B cell (primary cell): ENCODE results near the gene CES4A.

Source experiments
- CTCF ChIP-seq: fragments of 200-600 bp; IDR thresholded peaks from one replicate; pipeline ENCODE4 v1.8.0; 2022; ENCODE audit warnings: antibody characterized with exemption, mild to moderate bottlenecking
- EZH2 ChIP-seq: IDR thresholded peaks from 2 replicates; pipeline ENCODE4 v1.6.1; 2012; ENCODE audit warnings: borderline replicate concordance, low read depth, mild to moderate bottlenecking, moderate library complexity, low read length; ENCODE audit not compliant: insufficient read depth, poor library complexity, severe bottlenecking

GRCh38 chr16:66996983-66997358, 8.6 kb downstream of the CES4A start:
- TF ChIP-seq EZH2 (no peak), CTCF (no peak)
